H9 (cell line): ENCODE measurements around the gene NPDC1. TPM values are rescaled to one million over a fixed set of nuclear protein-coding genes. Genes with fewer than 3 reads are reported as not detected.

Source experiments
- DNase-seq: peaks from one replicate; pipeline ENCODE4 v3.0.0-alpha.2; 2017
- H2AFZ ChIP-seq: one replicate; pipeline ENCODE4 v1.6.1; 2013; ENCODE audit warnings: mild to moderate bottlenecking, low read length, control low read depth, moderate library complexity
- H2AK5ac ChIP-seq: 2 replicates; pipeline ENCODE4 v1.6.1; 2013; ENCODE audit warnings: low read length, control low read depth, mixed read lengths; ENCODE audit not compliant: insufficient read length
- H2BK120ac ChIP-seq: one replicate; pipeline ENCODE4 v1.6.1; 2013; ENCODE audit warnings: low read depth, mild to moderate bottlenecking, low read length, control low read depth, inconsistent platforms; ENCODE audit not compliant: poor library complexity, severe bottlenecking
- H2BK12ac ChIP-seq: 2 replicates; pipeline ENCODE4 v1.6.1; 2013; ENCODE audit warnings: low read length, control low read depth, mixed read lengths, low read depth; ENCODE audit not compliant: insufficient read length
- H2BK15ac ChIP-seq: 2 replicates; pipeline ENCODE4 v1.6.1; 2013; ENCODE audit warnings: low read depth, low read length, control low read depth
- H2BK20ac ChIP-seq: one replicate; pipeline ENCODE4 v1.6.1; 2013; ENCODE audit warnings: low read depth, mild to moderate bottlenecking, low read length, control low read depth, inconsistent platforms; ENCODE audit not compliant: poor library complexity, severe bottlenecking
- H2BK5ac ChIP-seq: 2 replicates; pipeline ENCODE4 v1.6.1; 2013; ENCODE audit warnings: low read length, control low read depth, mixed read lengths; ENCODE audit not compliant: insufficient read length
- H3K14ac ChIP-seq: 2 replicates; pipeline ENCODE4 v1.6.1; 2013; ENCODE audit warnings: low read length, control low read depth; ENCODE audit not compliant: insufficient read depth
- H3K18ac ChIP-seq: 2 replicates; pipeline ENCODE4 v1.6.1; 2013; ENCODE audit warnings: low read depth, mild to moderate bottlenecking, mixed read lengths, low read length, control low read depth; ENCODE audit not compliant: insufficient read length
- H3K23ac ChIP-seq: 2 replicates; pipeline ENCODE4 v1.6.1; 2013; ENCODE audit warnings: low read length, control low read depth, mixed read lengths, low read depth; ENCODE audit not compliant: insufficient read length
- H3K23me2 ChIP-seq: 2 replicates; pipeline ENCODE4 v1.6.1; 2013; ENCODE audit warnings: low read depth, mild to moderate bottlenecking, mixed read lengths, low read length, control low read depth; ENCODE audit not compliant: insufficient read length, poor library complexity, severe bottlenecking
- H3K27ac ChIP-seq: 2 replicates; pipeline ENCODE4 v1.5.1; 2013; ENCODE audit warnings: low read length, control low read depth, mixed read lengths, low read depth; ENCODE audit not compliant: insufficient read length
- H3K27me3 ChIP-seq: 2 replicates; pipeline ENCODE4 v1.6.1; 2013; ENCODE audit warnings: low read length, control low read depth, inconsistent platforms; ENCODE audit not compliant: insufficient read depth
- H3K4ac ChIP-seq: 2 replicates; pipeline ENCODE4 v1.6.1; 2013; ENCODE audit warnings: low read depth, mild to moderate bottlenecking, control low read depth, inconsistent platforms, low read length, moderate library complexity
- H3K4me1 ChIP-seq: 2 replicates; pipeline ENCODE4 v1.6.1; 2013; ENCODE audit warnings: low read length, control low read depth, inconsistent platforms; ENCODE audit not compliant: insufficient read depth
- H3K4me2 ChIP-seq: 2 replicates; pipeline ENCODE4 v1.6.1; 2013; ENCODE audit warnings: low read length, control low read depth, mixed read lengths; ENCODE audit not compliant: insufficient read length, insufficient read depth
- H3K56ac ChIP-seq: 2 replicates; pipeline ENCODE4 v1.6.1; 2013; ENCODE audit warnings: low read depth, mild to moderate bottlenecking, mixed read lengths, low read length, control low read depth; ENCODE audit not compliant: insufficient read length
- H3K79me1 ChIP-seq: 2 replicates; pipeline ENCODE4 v1.6.1; 2013; ENCODE audit warnings: low read depth, mild to moderate bottlenecking, moderate library complexity, low read length, control low read depth, inconsistent platforms; ENCODE audit not compliant: insufficient read depth, poor library complexity, severe bottlenecking
- H3K79me2 ChIP-seq: 2 replicates; pipeline ENCODE4 v1.6.1; 2013; ENCODE audit warnings: low read length, control low read depth, inconsistent platforms; ENCODE audit not compliant: insufficient read depth
- H3K9ac ChIP-seq: 2 replicates; pipeline ENCODE4 v1.6.1; 2013; ENCODE audit warnings: low read length, control low read depth, mixed read lengths; ENCODE audit not compliant: insufficient read length; ENCODE audit errors: extremely low read depth
- H3K9me3 ChIP-seq: one replicate; pipeline ENCODE4 v1.6.1; 2013; ENCODE audit warnings: low read depth, low read length, inconsistent platforms; ENCODE audit not compliant: control insufficient read depth
- H3T11ph ChIP-seq: one replicate; pipeline ENCODE4 v1.6.1; 2013; ENCODE audit warnings: mild to moderate bottlenecking, low read length, control low read depth, inconsistent platforms
- H4K20me1 ChIP-seq: one replicate; pipeline ENCODE4 v1.6.1; 2013; ENCODE audit not compliant: control insufficient read depth, insufficient read length, insufficient read depth
- H4K5ac ChIP-seq: 2 replicates; pipeline ENCODE4 v1.6.1; 2013; ENCODE audit warnings: low read depth, mild to moderate bottlenecking, mixed read lengths, low read length, control low read depth; ENCODE audit not compliant: insufficient read length
- H4K8ac ChIP-seq: replicated peaks from 2 replicates; pipeline ENCODE4 v1.6.1; 2013; ENCODE audit warnings: low read length, control low read depth, mixed read lengths, low read depth; ENCODE audit not compliant: insufficient read length
- H4K91ac ChIP-seq: 2 replicates; pipeline ENCODE4 v1.6.1; 2013; ENCODE audit warnings: low read depth, mild to moderate bottlenecking, moderate library complexity, mixed read lengths, low read length, control low read depth; ENCODE audit not compliant: insufficient read length
- H3K27ac Mint-ChIP-seq, 3 experiments: 2 replicates in 2 of 3; 3 replicates in 1 of 3; pipeline ENCODE4 v1.8.0; 2020 to 2021; ENCODE audit warnings: mixed read lengths in 3 of 3, mild to moderate bottlenecking in 1 of 3, moderate library complexity in 1 of 3
- H3K27me3 Mint-ChIP-seq: 2 replicates; pipeline ENCODE4 v1.8.0; 2021; ENCODE audit warnings: low read depth, mild to moderate bottlenecking, moderate library complexity, mixed read lengths
- H3K36me3 Mint-ChIP-seq, 3 experiments: 2 replicates in 2 of 3; 3 replicates in 1 of 3; pipeline ENCODE4 v1.8.0; 2020 to 2021; ENCODE audit warnings: low read depth in 3 of 3, mixed read lengths in 3 of 3; ENCODE audit not compliant: insufficient read depth in 1 of 3
- H3K4me1 Mint-ChIP-seq, 2 experiments: 2 replicates each; pipeline ENCODE4 v1.8.0; 2020; ENCODE audit warnings: mixed read lengths in 2 of 2
- H3K4me3 Mint-ChIP-seq, 2 experiments: 2 replicates in 1 of 2; 3 replicates in 1 of 2; pipeline ENCODE4 v1.8.0; 2020 to 2021; ENCODE audit warnings: mild to moderate bottlenecking in 2 of 2, mixed read lengths in 2 of 2, moderate library complexity in 1 of 2
- H3K9me3 Mint-ChIP-seq, 2 experiments: 2 replicates in 1 of 2; 3 replicates in 1 of 2; pipeline ENCODE4 v1.8.0; 2020; ENCODE audit warnings: mild to moderate bottlenecking in 2 of 2, mixed read lengths in 2 of 2, moderate library complexity in 1 of 2
- CTCF ChIP-seq: fragments of 200-600 bp; sonication (generic); conservative IDR thresholded peaks from 3 replicates; pipeline ENCODE4 v1.8.0; 2021; ENCODE audit warnings: antibody characterized with exemption, mild to moderate bottlenecking
- WGBS: extraction: QIAGEN DNeasy Blood & Tissue Kit; methylation state at CpG from one replicate; pipeline ENCODE4 v1.1.7; 2013; ENCODE audit warnings: missing lambda C conversion rate, low lambda C conversion rate, mixed read lengths; ENCODE audit not compliant: insufficient read length; ENCODE audit errors: extremely low coverage; 5-methylcytosine and 5-hydroxymethylcytosine counted together
- total RNA-seq: library from RNA; stranded (reverse); gene quantifications from 2 replicates; pipeline ENCODE4 v1.2.1, GENCODE V29; 2021

NPDC1 gene
- total RNA-seq, 1 experiment from 2014 or later = 57.6 TPM

GRCh38 chr9:137039611-137040366 is 6.2 kb downstream of the NPDC1 start:
- no peak for DNase-seq
- Histone ChIP-seq H3K23ac (no peak overlapping the region), H3K4me2 (no peak overlapping the region), H2BK15ac (no peak overlapping the region), H3K27ac (no peak overlapping the region), H3K4ac (no peak overlapping the region), H3K56ac (no peak overlapping the region), H2BK12ac (no peak overlapping the region), H2AK5ac (no peak overlapping the region), H3K27me3 (no peaks in the 10 kb centered on the region), H3K18ac (no peak overlapping the region), H3K4me1 (no peaks in the 10 kb centered on the region), H4K5ac (no peak overlapping the region), H2BK5ac (no peak overlapping the region), H2BK20ac (no peak overlapping the region), H3T11ph (no peak overlapping the region), H2BK120ac (no peak overlapping the region), H3K23me2 (no peaks in the 10 kb centered on the region), H2AFZ (no peak overlapping the region), H3K79me2 (peaks cover under 1% of the 10 kb centered on the region; the same call in 1 of the 2 replicates), H4K91ac (no peak overlapping the region), H3K9ac (no peak overlapping the region), H3K14ac (no peak overlapping the region), H4K20me1 (no peaks in the 10 kb centered on the region), H3K79me1 (no peaks in the 10 kb centered on the region), H3K9me3 (no peaks in the 10 kb centered on the region), H4K8ac (no peak overlapping the region)
- Mint-ChIP-seq H3K27ac (no peak overlapping the region), H3K27me3 (peaks cover 5% of the 10 kb centered on the region), H3K36me3 (peaks cover 0 to 14% (median 5%) of the 10 kb centered on the region in 3 experiments; a peak in 5 of 7 replicates), H3K4me1 (peaks cover 1 to 2% of the 10 kb centered on the region in 2 experiments), H3K4me3 (no peak overlapping the region), H3K9me3 (no peaks in the 10 kb centered on the region)
- TF ChIP-seq CTCF = no peak
- WGBS = no CpG with 5 or more reads among the region's 32 CpGs
